Smooth muscle cell (in vitro differentiated cells): ENCODE results near the gene CIDEB. TPM values are rescaled to one million over a fixed set of nuclear protein-coding genes. Genes with fewer than 3 reads are reported as not detected.

Experiments used
- DNase-seq: peaks from one replicate; lab custom pipeline; 2025; ENCODE audit not compliant: unreplicated experiment; lab: John Stamatoyannopoulos, UW
- H2AFZ ChIP-seq: fragments of 200-600 bp; sonication (generic); 2 replicates; pipeline ENCODE4 v1.6.0; 2016; ENCODE audit warnings: antibody characterized with exemption, low read depth, mild to moderate bottlenecking
- H3F3A ChIP-seq: fragments of 200-600 bp; sonication (generic); 2 replicates; pipeline ENCODE4 v1.6.0; 2017; ENCODE audit warnings: antibody characterized with exemption, low read depth
- H3K27ac ChIP-seq: fragments of 200-600 bp; sonication (generic); 2 replicates; pipeline ENCODE4 v1.5.1; 2016; ENCODE audit warnings: low read depth, mild to moderate bottlenecking
- H3K27me3 ChIP-seq: fragments of 200-600 bp; sonication (generic); 2 replicates; pipeline ENCODE4 v1.6.1; 2016; ENCODE audit warnings: low read depth, mild to moderate bottlenecking
- H3K36me3 ChIP-seq: fragments of 200-600 bp; sonication (generic); 2 replicates; pipeline ENCODE4 v1.5.1; 2016; ENCODE audit warnings: low read depth
- H3K4me1 ChIP-seq: fragments of 200-600 bp; sonication (generic); 2 replicates; pipeline ENCODE4 v1.5.1; 2016; ENCODE audit warnings: low read depth
- H3K4me2 ChIP-seq: fragments of 200-600 bp; sonication (generic); 2 replicates; pipeline ENCODE4 v1.6.0; 2016; ENCODE audit warnings: mild to moderate bottlenecking
- H3K4me3 ChIP-seq: fragments of 200-600 bp; sonication (generic); 2 replicates; pipeline ENCODE4 v1.5.1; 2016; ENCODE audit warnings: mild to moderate bottlenecking
- H3K79me2 ChIP-seq: fragments of 200-600 bp; sonication (generic); 2 replicates; pipeline ENCODE4 v1.6.0; 2016; ENCODE audit warnings: low read depth, mild to moderate bottlenecking
- H3K9ac ChIP-seq: fragments of 200-600 bp; sonication (generic); 2 replicates; pipeline ENCODE4 v1.6.0; 2016; ENCODE audit warnings: low read depth
- H3K9me3 ChIP-seq: fragments of 200-600 bp; sonication (generic); replicated peaks from 2 replicates; pipeline ENCODE4 v1.5.1; 2016; ENCODE audit warnings: low read depth
- H4K20me1 ChIP-seq: fragments of 200-600 bp; sonication (generic); 2 replicates; pipeline ENCODE4 v1.6.0; 2016; ENCODE audit warnings: low read depth
- CTCF ChIP-seq: fragments of 200-600 bp; sonication (generic); IDR thresholded peaks from 2 replicates; pipeline ENCODE4 v1.5.1; 2017; ENCODE audit warnings: borderline replicate concordance, mild to moderate bottlenecking, antibody characterized with exemption; ENCODE audit not compliant: insufficient read depth, poor library complexity, severe bottlenecking
- WGBS: methylation state at CpG from one replicate; pipeline ENCODE4 v1.1.7; 2016; ENCODE audit warnings: low lambda C conversion rate; 5-methylcytosine and 5-hydroxymethylcytosine counted together
- polyA plus RNA-seq: library from polyadenylated mRNA; unstranded; fragments of >200 nt; fragmentation: Nextera tagmentation; extraction: Ambion mirVana; gene quantifications from 2 replicates; pipeline ENCODE4 v1.2.1, GENCODE V29; 2016
- total RNA-seq: library from RNA; depleted of rRNA; stranded (reverse); fragments of >200 nt; gene quantifications from 2 replicates; pipeline ENCODE4 v1.2.3, GENCODE V29; 2014

Gene CIDEB
- total and polyA plus RNA-seq, 2 experiments from 2014 or later: not detected

- Histone ChIP-seq H2AFZ (no peak within 1 kb of the TSS), H3K9ac (no peak within 1 kb of the TSS), H3K27me3 (no peaks in the 10 kb centered on the region), H3K4me3 (no peak within 1 kb of the TSS), H3K4me2 (no peak within 1 kb of the TSS), H3K4me1 (no peaks in the 10 kb centered on the region), H3K27ac (peak within 1 kb of the TSS; percentile 63), H3K79me2 (no peaks in the 10 kb centered on the region), H3K36me3 (no peaks in the 10 kb centered on the region), H4K20me1 (no peaks in the 10 kb centered on the region), H3K9me3 (no peaks in the 10 kb centered on the region), H3F3A (no peaks in the 10 kb centered on the region)
- TF ChIP-seq CTCF: no peak
- DNase-seq: no peak
- 71% methylated on average over 14 of the region's 14 CpGs for WGBS
These were observed 44.7 kb downstream of the CIDEB start, which contains the start of gene TGM1 for GRCh38 chr14:24262821-24263733. TGM1 (minus strand) TSS chr14:24263177; CDS start chr14:24262352, 825 bp downstream.

GRCh38 chr14:24261969-24262327, 45.8 kb downstream of the CIDEB start:
- no peak for TF ChIP-seq CTCF
- DNase-seq: no peak
- Histone ChIP-seq H3K4me1 (no peaks in the 10 kb centered on the region), H3K4me3 (no peak overlapping the region), H3K79me2 (no peaks in the 10 kb centered on the region), H3K27ac (no peak overlapping the region), H3K9ac (no peak overlapping the region), H3K27me3 (no peaks in the 10 kb centered on the region), H3F3A (no peaks in the 10 kb centered on the region), H2AFZ (no peak overlapping the region), H3K9me3 (no peaks in the 10 kb centered on the region), H3K4me2 (no peak overlapping the region), H3K36me3 (no peaks in the 10 kb centered on the region), H4K20me1 (no peaks in the 10 kb centered on the region)
- 94% methylated on average over 19 of the region's 19 CpGs for WGBS

GRCh38 chr14:24261256-24261968, 46.4 kb downstream of the CIDEB start:
- no peaks in the 10 kb centered on the region for H3K36me3 ChIP-seq
- H3K27ac ChIP-seq: no peak overlapping the region
- H3K4me1 ChIP-seq: no peaks in the 10 kb centered on the region
- H3K9me3 ChIP-seq: no peaks in the 10 kb centered on the region
- no peak overlapping the region for H3K4me3 ChIP-seq
- no peak overlapping the region for H3K9ac ChIP-seq
- no peaks in the 10 kb centered on the region for H3F3A ChIP-seq
- H3K79me2 ChIP-seq: no peaks in the 10 kb centered on the region
- no peak overlapping the region for H3K4me2 ChIP-seq
- DNase-seq: no peak
- H4K20me1 ChIP-seq: no peaks in the 10 kb centered on the region
- 94% methylated on average over 20 of the region's 20 CpGs for WGBS
- no peaks in the 10 kb centered on the region for H3K27me3 ChIP-seq
- H2AFZ ChIP-seq: no peak overlapping the region
- no peak for TF ChIP-seq CTCF
